Measurements from ENCODE around the gene PCDH9.

- TF ChIP-seq, protein P1, sequence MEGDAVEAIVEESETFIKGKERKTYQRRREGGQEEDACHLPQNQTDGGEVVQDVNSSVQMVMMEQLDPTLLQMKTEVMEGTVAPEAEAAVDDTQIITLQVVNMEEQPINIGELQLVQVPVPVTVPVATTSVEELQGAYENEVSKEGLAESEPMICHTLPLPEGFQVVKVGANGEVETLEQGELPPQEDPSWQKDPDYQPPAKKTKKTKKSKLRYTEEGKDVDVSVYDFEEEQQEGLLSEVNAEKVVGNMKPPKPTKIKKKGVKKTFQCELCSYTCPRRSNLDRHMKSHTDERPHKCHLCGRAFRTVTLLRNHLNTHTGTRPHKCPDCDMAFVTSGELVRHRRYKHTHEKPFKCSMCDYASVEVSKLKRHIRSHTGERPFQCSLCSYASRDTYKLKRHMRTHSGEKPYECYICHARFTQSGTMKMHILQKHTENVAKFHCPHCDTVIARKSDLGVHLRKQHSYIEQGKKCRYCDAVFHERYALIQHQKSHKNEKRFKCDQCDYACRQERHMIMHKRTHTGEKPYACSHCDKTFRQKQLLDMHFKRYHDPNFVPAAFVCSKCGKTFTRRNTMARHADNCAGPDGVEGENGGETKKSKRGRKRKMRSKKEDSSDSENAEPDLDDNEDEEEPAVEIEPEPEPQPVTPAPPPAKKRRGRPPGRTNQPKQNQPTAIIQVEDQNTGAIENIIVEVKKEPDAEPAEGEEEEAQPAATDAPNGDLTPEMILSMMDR (IDR thresholded peaks at IDR 0.05; ENCODE audit: low read depth, low read length), result no peak
- no peak for TF ChIP-seq EZH2phosphoT487 (IDR thresholded peaks at IDR 0.05; ENCODE audit: low read depth)
These were observed 702.0 kb downstream of the PCDH9 start for GRCh38 chr13:66528180-66528579.

Measured in OCI-LY3 (cell line).